Measurements from ENCODE around the gene RIN3.

DNA sequence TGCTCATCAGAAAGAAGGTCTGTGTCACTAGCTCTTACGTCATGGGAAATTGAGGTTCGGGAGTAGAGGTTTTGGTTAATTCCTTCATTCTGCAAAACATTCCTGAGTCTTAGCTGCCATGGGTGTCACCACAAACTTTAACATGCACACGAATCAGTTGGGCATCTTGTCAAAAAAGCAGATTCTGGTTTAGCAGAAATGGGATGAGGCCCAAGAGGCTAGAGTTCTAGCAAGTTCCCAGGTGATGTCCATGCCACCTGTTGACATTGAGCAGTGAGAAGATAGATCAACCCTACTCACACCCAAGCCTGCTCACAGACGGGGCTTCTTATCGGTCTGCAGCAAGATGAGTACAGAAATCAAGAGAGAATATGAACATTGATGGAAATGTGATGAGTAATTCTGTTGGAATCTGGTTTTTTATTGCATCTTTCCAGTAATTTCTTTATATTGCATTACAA, 11.7 kb upstream of the RIN3 start:
- TF ChIP-seq CTCF (conservative IDR thresholded peaks at IDR 0.05; ENCODE audit: low read depth, low read length) (no peak), EZH2 (IDR thresholded peaks at IDR 0.05; ENCODE audit: borderline replicate concordance, low read depth, low read length, poor library complexity, severe bottlenecking) (no peak)
